ENCODE results near the gene ZBTB43.
A peak's percentile ranks its signal among the peaks of the same experiment; 100 is the strongest.
"Not testable (repeated sequence)": the region's sequence is repeated elsewhere in the genome, so short reads cannot be mapped to it uniquely, and the experiment has no call there.

Gene ZBTB43

GRCh38 chr9:126804696-126805553 lies at the start of gene ZBTB43:
Gene ZBTB43 (plus strand): TSS chr9:126805040. CDS start chr9:126832510, 27,470 bp downstream.
- DNase-seq (ENCODE audit: low spot score): peak; percentile 95

GRCh38 chr9:126755317-126755875 lies 49.4 kb upstream of the ZBTB43 start:
- no peak for DNase-seq (ENCODE audit: low spot score)

GRCh38 chr9:126756238-126756637 lies 48.6 kb upstream of the ZBTB43 start:
- no peak for DNase-seq (ENCODE audit: low spot score)

DNA sequence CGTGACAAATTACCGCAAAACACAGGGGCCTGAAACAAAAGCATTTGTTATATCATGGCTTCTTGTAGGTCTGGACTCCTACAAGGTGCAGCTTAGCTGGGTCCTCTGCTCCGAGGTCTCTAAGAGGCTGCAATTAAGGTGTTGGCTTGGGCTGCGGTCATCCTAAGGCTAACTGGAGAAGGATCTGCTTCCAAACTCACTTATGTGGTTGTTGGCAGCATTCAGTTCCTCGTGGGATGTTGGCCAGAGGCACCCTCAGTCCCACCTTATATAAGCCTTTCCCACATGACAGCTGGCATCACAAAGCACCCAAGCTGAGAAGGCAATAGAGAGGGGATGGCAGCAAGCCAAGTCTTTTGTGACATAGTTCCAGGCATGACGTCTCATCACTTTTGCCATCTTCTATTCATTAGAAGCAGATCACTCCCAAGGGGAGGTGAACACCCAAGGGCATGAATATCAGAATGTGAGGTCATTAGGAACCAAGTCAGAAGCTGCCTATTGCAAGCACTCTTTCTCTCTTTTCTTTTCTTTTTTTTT lies 47.9 kb upstream of the ZBTB43 start:
- DNase-seq (ENCODE audit: low spot score): no peak

- DNase-seq (ENCODE audit: low spot score): no peak
Measured at GRCh38 chr9:126758916-126759585, 45.8 kb upstream of the ZBTB43 start.

- DNase-seq (ENCODE audit: low spot score): no peak
Measured at GRCh38 chr9:126761274-126761673, 43.6 kb upstream of the ZBTB43 start.

- DNase-seq (ENCODE audit: low spot score): peak; percentile 22
Measured at GRCh38 chr9:126763130-126763764, 41.6 kb upstream of the ZBTB43 start.

GRCh38 chr9:126773004-126773607 lies 31.7 kb upstream of the ZBTB43 start:
- DNase-seq (ENCODE audit: low spot score): no peak

DNA sequence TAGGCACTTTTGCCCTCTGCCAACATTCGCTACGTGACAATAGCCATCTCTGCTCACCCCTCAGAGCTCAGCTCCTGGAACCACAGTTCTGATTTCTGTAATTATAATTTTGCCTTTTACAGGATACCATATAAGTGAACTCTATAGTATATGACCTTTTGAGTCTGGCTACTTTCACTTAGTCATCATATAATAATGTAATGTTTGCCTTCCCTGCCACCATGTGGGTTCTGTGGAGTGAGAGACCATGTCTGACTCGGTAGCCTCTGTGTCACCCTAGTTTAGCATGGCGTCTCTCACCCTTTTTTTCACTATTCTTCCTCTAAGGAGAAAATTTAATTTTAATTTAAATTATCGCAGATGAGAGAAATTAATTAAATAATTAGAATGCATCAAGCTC lies 28.9 kb upstream of the ZBTB43 start:
- no peak for DNase-seq (ENCODE audit: low spot score)

GRCh38 chr9:126777733-126778132 lies 27.1 kb upstream of the ZBTB43 start:
- DNase-seq (ENCODE audit: low spot score): peak; percentile 28

DNA sequence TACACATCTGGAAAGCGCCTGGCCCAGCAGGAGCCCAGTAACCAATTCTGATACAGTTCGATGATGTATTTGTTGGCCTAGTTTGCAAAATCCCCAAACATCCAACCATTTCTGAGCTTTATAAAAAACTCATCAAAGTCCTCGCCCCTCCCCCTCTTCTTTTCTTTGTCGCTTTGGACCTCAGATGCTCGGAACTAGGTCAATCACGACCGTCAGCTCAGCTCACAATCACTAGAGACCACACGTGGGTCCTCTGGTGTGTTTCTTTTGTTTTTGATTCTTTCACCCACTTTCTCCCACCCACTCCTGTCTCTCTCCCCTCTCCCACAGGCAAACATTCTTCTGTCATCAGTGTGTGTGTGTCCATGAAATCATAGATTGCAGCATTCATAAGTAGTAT lies 26.7 kb upstream of the ZBTB43 start:
- no peak for DNase-seq (ENCODE audit: low spot score)

DNA sequence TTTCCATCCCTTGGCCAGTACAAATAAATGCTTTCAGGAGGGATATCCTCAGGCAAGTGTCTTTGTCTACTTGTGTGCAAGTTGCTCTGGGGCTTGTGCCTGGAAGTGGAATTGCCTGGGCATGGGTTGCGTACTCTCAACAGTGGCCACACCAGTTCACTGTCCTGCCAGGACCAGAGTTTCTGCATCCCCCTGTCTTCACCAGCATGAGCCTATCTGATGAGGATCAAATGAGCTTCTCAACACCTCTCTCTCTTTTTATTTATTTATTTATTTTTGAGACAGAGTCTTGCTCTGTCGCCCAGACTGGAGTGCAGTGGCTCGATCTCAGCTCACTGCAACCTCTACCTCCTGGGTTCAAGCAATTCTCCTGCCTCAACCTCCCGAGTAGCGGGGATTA lies 26.1 kb upstream of the ZBTB43 start:
- DNase-seq (ENCODE audit: low spot score): not testable (repeated sequence)

- DNase-seq (ENCODE audit: low spot score): peak; percentile 71
Measured at GRCh38 chr9:126781186-126782052, 23.4 kb upstream of the ZBTB43 start.

DNA sequence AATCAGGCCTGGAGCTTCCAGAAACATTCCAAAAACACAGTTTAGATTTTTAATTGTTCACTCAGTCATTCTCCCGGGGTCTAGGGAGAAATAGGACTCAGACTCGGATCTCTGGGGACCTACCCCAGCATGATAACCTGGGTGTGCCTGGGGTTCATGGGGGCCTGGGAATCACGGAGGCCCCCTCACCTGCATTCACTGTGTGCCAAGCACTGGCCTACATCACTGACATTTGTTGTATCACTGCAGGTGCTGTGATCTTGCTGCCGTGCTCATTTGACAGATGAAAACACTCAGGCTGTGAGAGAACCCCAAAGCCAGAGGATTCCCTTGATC lies 22.8 kb upstream of the ZBTB43 start:
- no peak for DNase-seq (ENCODE audit: low spot score)

DNA sequence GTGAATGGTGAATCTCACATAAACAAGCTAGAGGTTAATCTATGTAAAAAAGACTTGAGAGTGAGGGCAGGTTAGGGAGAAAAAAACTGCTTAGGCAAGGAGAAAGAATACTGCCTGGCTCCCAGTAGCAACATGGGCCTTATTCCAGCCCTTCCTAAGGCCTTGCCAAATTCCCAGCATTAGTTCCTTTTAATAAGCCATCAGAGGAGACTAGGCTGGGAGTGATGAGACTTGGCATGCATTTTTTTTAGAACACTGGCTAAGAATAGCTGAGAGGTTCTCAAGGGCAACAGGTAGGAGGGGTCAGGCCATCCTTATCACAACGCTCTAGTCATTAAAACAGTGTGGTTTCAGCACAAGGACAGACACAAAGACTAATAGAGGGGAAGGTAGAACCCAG lies 20.9 kb upstream of the ZBTB43 start:
- DNase-seq (ENCODE audit: low spot score): no peak

DNA sequence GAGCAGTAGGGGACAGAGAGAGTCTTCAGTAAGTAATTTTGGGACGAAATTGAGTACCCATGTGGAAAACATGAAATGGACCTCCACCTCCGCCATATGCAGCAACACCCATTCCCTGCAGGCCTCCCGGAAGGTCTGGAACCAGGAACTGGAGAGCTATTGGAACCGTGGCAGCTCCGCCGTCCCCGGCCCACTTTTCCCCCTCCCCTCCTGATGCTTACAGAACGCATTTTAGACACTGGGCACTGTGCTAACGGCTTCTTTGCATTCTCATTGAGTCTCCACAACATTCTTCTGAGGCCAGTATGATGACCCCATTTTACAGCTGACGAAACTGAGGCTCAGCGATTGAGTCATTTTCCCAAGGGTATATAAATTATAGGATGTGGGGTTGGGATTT lies 20.4 kb upstream of the ZBTB43 start:
- DNase-seq (ENCODE audit: low spot score): no peak

- DNase-seq (ENCODE audit: low spot score): not testable (repeated sequence)
Measured at GRCh38 chr9:126784841-126785240, 20.0 kb upstream of the ZBTB43 start.

- no peak for DNase-seq (ENCODE audit: low spot score)
Measured at GRCh38 chr9:126788046-126788445, 16.8 kb upstream of the ZBTB43 start.

- DNase-seq (ENCODE audit: low spot score): peak; percentile 78
Measured at GRCh38 chr9:126788634-126789349, 16.0 kb upstream of the ZBTB43 start.

- DNase-seq (ENCODE audit: low spot score): no peak
Measured at GRCh38 chr9:126790561-126790960, 14.3 kb upstream of the ZBTB43 start.
